GM12892 (cell line): Measurements from ENCODE around the gene VWA3A.
"Not testable (repeated sequence)": the region's sequence is repeated elsewhere in the genome, so short reads cannot be mapped to it uniquely, and the experiment has no call there.

ENCODE experiments used
- DNase-seq: peaks from one replicate; pipeline ENCODE4 v3.0.0; 2011; ENCODE audit not compliant: insufficient read length
- FAIRE-seq: peaks from 2 replicates; lab custom pipeline; 2011; peaks lifted over from hg19 to GRCh38; lab: Jason Lieb, UNC
- POLR2A ChIP-seq: IDR thresholded peaks from 2 replicates; pipeline ENCODE4 v1.6.1; 2011; ENCODE audit warnings: low read depth, low read length, control low read depth
- POLR2AphosphoS5 ChIP-seq: IDR thresholded peaks from 2 replicates; pipeline ENCODE4 v1.6.1; 2011; ENCODE audit warnings: low read depth, low read length, control low read depth
- TAF1 ChIP-seq: IDR thresholded peaks from 2 replicates; pipeline ENCODE4 v1.6.1; 2011; ENCODE audit warnings: low read depth, mild to moderate bottlenecking, control low read depth, low read length, borderline replicate concordance

The VWA3A gene

DNA sequence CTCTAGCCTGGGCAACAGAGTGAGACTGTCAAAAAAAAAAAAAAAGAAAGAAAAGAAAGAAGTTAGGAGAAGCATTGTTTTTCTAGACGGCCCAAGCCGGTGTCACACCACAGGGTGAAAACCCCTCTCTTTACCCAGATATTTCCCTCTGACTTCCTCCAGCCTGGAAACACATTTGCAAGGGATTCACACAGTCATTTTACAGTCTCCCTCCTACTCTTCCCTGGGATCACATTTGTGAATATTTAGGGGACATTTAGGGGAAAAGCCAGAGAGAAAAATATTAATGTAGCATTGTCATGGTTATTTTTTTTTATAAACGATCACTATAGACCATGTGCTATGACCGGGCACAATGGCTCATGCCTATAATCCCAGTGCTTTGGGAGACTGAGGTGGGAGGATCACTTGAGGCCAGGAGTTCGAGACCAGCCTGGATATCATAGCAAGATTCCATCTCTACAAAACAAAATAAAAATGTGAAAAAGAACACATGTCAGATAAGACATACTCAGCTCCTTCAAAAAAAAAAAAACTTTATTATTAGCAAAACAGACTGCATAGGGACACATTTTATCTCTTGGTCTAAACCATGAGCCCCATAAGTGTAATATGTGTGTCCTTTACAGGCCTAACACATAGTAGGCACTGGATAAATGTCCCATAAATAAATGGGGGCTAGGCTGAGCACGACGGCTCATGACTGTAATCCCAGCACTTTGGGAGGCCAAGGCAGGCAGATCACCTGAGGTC, 59.1 kb downstream of the VWA3A start:
- no peak for DNase-seq
- TF ChIP-seq POLR2A (no peak), TAF1 (no peak), POLR2AphosphoS5 (no peak)
- no peak for FAIRE-seq

GRCh38 chr16:22152316-22152715, 60.0 kb downstream of the VWA3A start:
- TF ChIP-seq TAF1 (no peak), POLR2AphosphoS5 (no peak), POLR2A (no peak)
- FAIRE-seq = no peak
- DNase-seq = no peak

- not testable (repeated sequence) for FAIRE-seq
These were observed 60.7 kb downstream of the VWA3A start for GRCh38 chr16:22153078-22153477.

DNA sequence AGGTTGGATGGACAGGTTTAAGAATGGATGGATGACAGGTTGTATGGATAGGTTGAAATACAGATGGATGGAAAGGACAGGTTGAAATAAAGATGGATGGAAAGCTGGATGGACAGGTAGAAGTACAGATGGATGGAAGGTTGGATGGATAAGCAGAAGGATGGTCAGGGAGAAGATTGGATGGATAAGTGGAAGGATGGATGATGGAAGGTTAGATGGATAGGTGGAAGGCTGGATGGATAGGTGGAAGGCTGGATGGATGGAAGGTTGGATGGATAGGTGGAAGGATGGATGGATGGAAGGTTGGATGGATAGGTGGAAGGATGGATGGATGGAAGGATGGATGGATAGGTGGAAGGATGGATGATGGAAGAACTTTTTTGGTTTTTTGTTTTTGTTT, 69.1 kb downstream of the VWA3A start:
- TF ChIP-seq POLR2A (no peak), POLR2AphosphoS5 (no peak), TAF1 (no peak)
- no peak for DNase-seq
- no peak for FAIRE-seq

More at GRCh38 chr16:22153078-22153477, 60.7 kb downstream of the VWA3A start:
- not testable (repeated sequence) for DNase-seq

- DNase-seq (peak; percentile 35), FAIRE-seq (no peak)
- TF ChIP-seq TAF1 (no peak), POLR2AphosphoS5 (no peak), POLR2A (no peak)
These were observed 69.8 kb downstream of the VWA3A start, which contains the start of gene SDR42E2 for GRCh38 chr16:22161999-22162655. Gene SDR42E2 (plus strand): TSS chr16:22162506. CDS start chr16:22165583, 3,077 bp downstream.

GRCh38 chr16:22162656-22163009, 70.3 kb downstream of the VWA3A start:
- TF ChIP-seq POLR2A (no peak), POLR2AphosphoS5 (no peak), TAF1 (no peak)
- no peak for FAIRE-seq
- no peak for DNase-seq

DNA sequence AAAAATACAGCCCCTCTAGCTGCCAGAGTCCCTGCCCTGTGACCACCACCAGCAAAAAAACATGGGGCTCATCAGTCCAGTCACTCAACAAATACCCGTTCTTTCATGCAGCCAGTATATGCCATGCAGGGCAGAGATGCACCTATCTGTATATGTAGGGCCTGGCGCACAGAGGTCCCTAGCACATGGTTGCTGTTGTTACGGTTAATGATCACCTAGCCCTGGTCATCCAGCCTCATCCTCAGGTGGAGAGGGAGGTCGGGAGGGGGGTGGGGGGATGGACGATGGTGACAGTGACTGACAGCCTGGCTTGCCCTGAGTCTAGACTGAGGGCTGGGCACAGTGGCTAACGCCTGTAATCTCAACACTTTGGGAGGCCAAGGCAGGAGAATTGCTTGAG, 71.5 kb downstream of the VWA3A start:
- no peak for DNase-seq
- FAIRE-seq = no peak
- TF ChIP-seq TAF1 (no peak), POLR2A (no peak), POLR2AphosphoS5 (no peak)

DNA sequence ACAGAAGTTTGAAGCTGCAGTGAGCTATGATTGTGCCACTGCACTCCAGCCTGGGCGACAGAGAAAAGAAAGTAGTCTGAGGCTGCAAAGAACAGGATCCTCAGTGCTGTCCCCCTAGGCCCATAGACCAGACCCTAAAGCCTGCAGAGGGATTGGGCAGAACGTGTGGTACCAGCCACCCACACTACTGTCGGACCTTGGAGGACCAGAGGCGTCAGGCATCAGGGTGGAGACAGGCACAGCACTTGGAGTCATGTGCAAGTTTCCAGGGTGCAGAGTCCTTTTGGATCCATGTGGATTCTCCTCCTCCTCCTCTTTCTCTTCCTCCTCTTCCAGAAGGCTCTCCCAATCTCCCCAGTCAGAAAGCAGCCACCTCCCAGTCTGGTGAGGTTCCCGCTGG, 72.1 kb downstream of the VWA3A start:
- FAIRE-seq = no peak
- TF ChIP-seq TAF1 (no peak), POLR2A (no peak), POLR2AphosphoS5 (no peak)
- no peak for DNase-seq

DNA sequence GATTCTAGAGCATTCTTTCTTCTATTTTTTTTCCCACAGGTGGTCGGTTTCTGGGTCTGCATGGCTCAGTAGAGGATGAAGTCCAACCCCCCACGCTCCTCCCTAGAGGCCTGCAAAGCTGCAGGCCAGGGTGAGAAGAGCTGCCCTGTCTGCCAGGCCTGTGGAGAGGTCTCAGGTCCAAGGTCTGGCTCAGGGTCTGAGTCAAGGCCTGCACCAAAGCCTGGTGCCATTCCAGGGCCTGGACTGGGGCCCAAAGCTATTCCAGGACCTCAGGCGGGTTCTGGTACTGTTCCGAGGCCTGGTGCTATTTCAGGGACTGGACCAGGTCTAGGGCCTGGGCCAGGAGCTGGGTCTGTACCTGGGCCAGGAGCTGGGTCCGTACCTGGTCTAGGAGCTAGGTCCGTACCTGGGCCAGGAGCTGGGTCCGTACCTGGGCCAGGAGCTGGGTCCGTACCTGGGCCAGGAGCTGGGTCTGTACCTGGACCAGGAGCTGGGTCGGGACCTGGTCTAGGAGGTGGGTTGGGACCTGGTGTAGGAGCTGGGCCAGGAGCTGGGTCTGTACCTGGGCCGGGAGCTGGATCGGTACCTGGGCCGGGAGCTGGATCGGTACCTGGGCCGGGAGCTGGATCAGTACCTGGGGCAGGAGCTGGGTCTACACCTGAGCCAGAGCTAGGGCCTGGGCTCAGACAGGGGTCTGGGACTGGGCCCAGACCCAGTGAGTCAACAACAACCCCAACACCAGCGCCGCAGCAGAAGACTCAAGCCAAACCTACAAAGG, 73.4 kb downstream of the VWA3A start:
- FAIRE-seq = no peak
- no peak for TF ChIP-seq TAF1
- no peak for TF ChIP-seq POLR2AphosphoS5
- no peak for TF ChIP-seq POLR2A

GRCh38 chr16:22171953-22172352, 79.6 kb downstream of the VWA3A start:
- TF ChIP-seq TAF1 (no peak), POLR2A (no peak), POLR2AphosphoS5 (no peak)
- DNase-seq = no peak
- no peak for FAIRE-seq

More for the DNA sequence above, 73.4 kb downstream of the VWA3A start:
- DNase-seq = no peak

- FAIRE-seq = not testable (repeated sequence)
These were observed 80.3 kb downstream of the VWA3A start for GRCh38 chr16:22172642-22173041.

GRCh38 chr16:22174642-22175041, 82.3 kb downstream of the VWA3A start:
- no peak for FAIRE-seq
- no peak for DNase-seq
- no peak for TF ChIP-seq POLR2AphosphoS5
- no peak for TF ChIP-seq TAF1
- no peak for TF ChIP-seq POLR2A

More at GRCh38 chr16:22172642-22173041, 80.3 kb downstream of the VWA3A start:
- DNase-seq = not testable (repeated sequence)
